Measurements from ENCODE around the gene ATP2B1. TPM values are rescaled to one million over a fixed set of nuclear protein-coding genes. Genes with fewer than 3 reads are reported as not detected.

ATP2B1 gene
- total and polyA plus RNA-seq, 2 of the 13 experiments (the other 11 are each of a cell fraction or from before 2014, with no cell fraction given): 12.1 to 60.2 TPM

DNA sequence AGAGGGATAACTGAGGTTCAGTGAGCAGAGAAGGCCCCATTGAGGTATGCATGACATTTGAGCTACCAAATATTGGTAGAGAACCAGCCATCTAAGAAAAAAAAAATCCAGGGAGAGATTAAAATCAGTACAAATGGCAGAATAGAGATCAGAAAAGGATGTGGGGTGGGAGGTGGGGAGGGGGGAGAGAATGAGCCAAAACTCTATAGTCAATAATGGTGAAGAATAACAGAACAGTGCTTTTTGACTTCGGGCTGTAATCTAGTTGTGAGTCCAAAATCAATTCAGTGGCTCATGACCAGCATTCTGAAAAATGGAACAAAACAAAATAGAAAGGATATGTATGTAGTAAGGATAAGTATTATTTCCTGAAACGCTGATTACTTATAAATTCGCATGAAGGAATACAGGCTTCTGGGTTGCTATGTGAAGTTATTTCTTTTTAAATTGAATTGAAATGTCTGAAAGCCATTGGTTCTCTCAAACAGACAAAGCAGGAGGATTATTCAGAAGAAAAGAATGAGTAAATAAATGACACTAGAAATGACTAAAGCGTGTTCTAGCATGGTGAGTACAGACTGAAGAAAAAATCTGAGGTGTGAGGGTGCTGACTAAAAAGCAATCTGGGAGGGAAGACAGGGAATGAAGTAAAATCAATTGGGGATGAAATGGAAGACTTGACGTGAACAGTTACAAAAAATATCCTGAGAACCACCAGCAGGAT is 72.4 kb downstream of the ATP2B1 start (continued):
- TF ChIP-seq, protein P1, sequence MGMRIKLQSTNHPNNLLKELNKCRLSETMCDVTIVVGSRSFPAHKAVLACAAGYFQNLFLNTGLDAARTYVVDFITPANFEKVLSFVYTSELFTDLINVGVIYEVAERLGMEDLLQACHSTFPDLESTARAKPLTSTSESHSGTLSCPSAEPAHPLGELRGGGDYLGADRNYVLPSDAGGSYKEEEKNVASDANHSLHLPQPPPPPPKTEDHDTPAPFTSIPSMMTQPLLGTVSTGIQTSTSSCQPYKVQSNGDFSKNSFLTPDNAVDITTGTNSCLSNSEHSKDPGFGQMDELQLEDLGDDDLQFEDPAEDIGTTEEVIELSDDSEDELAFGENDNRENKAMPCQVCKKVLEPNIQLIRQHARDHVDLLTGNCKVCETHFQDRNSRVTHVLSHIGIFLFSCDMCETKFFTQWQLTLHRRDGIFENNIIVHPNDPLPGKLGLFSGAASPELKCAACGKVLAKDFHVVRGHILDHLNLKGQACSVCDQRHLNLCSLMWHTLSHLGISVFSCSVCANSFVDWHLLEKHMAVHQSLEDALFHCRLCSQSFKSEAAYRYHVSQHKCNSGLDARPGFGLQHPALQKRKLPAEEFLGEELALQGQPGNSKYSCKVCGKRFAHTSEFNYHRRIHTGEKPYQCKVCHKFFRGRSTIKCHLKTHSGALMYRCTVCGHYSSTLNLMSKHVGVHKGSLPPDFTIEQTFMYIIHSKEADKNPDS (CRISPR knock-in tag; IDR thresholded peaks at IDR 0.05): no peak
- no peak for TF ChIP-seq ZNF879 (CRISPR knock-in tag; IDR thresholded peaks at IDR 0.05)
- TF ChIP-seq, protein P2, sequence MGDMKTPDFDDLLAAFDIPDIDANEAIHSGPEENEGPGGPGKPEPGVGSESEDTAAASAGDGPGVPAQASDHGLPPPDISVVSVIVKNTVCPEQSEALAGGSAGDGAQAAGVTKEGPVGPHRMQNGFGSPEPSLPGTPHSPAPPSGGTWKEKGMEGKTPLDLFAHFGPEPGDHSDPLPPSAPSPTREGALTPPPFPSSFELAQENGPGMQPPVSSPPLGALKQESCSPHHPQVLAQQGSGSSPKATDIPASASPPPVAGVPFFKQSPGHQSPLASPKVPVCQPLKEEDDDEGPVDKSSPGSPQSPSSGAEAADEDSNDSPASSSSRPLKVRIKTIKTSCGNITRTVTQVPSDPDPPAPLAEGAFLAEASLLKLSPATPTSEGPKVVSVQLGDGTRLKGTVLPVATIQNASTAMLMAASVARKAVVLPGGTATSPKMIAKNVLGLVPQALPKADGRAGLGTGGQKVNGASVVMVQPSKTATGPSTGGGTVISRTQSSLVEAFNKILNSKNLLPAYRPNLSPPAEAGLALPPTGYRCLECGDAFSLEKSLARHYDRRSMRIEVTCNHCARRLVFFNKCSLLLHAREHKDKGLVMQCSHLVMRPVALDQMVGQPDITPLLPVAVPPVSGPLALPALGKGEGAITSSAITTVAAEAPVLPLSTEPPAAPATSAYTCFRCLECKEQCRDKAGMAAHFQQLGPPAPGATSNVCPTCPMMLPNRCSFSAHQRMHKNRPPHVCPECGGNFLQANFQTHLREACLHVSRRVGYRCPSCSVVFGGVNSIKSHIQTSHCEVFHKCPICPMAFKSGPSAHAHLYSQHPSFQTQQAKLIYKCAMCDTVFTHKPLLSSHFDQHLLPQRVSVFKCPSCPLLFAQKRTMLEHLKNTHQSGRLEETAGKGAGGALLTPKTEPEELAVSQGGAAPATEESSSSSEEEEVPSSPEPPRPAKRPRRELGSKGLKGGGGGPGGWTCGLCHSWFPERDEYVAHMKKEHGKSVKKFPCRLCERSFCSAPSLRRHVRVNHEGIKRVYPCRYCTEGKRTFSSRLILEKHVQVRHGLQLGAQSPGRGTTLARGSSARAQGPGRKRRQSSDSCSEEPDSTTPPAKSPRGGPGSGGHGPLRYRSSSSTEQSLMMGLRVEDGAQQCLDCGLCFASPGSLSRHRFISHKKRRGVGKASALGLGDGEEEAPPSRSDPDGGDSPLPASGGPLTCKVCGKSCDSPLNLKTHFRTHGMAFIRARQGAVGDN (CRISPR knock-in tag; IDR thresholded peaks at IDR 0.05): no peak
- TF ChIP-seq ZFP37 (CRISPR knock-in tag; IDR thresholded peaks at IDR 0.05; ENCODE audit: borderline replicate concordance): no peak
- TF ChIP-seq ZNF569 (CRISPR knock-in tag; IDR thresholded peaks at IDR 0.05; ENCODE audit: borderline replicate concordance): no peak
- no peak for TF ChIP-seq ZNF24 (IDR thresholded peaks at IDR 0.05)
- TF ChIP-seq, protein P3, sequence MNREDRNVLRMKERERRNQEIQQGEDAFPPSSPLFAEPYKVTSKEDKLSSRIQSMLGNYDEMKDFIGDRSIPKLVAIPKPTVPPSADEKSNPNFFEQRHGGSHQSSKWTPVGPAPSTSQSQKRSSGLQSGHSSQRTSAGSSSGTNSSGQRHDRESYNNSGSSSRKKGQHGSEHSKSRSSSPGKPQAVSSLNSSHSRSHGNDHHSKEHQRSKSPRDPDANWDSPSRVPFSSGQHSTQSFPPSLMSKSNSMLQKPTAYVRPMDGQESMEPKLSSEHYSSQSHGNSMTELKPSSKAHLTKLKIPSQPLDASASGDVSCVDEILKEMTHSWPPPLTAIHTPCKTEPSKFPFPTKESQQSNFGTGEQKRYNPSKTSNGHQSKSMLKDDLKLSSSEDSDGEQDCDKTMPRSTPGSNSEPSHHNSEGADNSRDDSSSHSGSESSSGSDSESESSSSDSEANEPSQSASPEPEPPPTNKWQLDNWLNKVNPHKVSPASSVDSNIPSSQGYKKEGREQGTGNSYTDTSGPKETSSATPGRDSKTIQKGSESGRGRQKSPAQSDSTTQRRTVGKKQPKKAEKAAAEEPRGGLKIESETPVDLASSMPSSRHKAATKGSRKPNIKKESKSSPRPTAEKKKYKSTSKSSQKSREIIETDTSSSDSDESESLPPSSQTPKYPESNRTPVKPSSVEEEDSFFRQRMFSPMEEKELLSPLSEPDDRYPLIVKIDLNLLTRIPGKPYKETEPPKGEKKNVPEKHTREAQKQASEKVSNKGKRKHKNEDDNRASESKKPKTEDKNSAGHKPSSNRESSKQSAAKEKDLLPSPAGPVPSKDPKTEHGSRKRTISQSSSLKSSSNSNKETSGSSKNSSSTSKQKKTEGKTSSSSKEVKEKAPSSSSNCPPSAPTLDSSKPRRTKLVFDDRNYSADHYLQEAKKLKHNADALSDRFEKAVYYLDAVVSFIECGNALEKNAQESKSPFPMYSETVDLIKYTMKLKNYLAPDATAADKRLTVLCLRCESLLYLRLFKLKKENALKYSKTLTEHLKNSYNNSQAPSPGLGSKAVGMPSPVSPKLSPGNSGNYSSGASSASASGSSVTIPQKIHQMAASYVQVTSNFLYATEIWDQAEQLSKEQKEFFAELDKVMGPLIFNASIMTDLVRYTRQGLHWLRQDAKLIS (CRISPR knock-in tag; IDR thresholded peaks at IDR 0.05): no peak
- TF ChIP-seq CEBPB (IDR thresholded peaks at IDR 0.05; ENCODE audit: borderline replicate concordance, low read depth, low read length): no peak
- TF ChIP-seq ZC3H4 (CRISPR knock-in tag; IDR thresholded peaks at IDR 0.05; ENCODE audit: borderline replicate concordance): no peak
